Measurements from ENCODE around the gene KIRREL2. TPM values are rescaled to one million over a fixed set of nuclear protein-coding genes. Genes with fewer than 3 reads are reported as not detected.
"Not testable (repeated sequence)": the region's sequence is repeated elsewhere in the genome, so short reads cannot be mapped to it uniquely, and the experiment has no call there.

The KIRREL2 gene
- total RNA-seq, 1 donor from 2014 or later, result not detected

DNA sequence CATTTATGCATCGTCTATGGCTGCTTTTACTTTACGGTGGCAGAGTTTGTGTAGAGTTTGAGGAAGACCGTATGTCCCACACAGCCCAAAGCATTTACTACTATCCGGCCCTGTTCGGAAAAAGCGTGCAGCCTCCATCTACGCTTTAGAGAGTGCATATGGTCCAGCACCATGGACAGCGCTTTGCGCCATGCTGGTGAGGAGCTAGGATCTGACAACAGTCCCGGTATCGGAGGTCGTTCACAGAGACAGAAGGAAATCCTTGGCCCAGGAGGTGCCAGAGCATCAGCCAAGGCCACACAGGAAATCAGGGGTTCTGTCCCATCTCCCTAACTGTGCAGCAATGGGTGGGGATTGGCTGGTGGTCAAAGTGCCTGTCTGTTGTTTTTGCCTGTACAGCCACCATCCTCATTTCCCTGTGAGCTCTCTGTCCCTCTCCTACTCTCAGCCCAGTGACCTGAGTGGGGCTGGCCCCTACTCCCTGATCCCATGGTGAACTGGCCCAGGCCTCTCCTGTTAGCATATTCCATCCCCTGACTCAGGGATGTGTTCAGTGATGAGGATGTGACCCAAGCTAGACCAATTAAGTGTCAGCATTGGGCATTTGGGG lies 27.9 kb upstream of the KIRREL2 start:
- H3K4me3 ChIP-seq, result no peak overlapping the region
- intact Hi-C loops (cut with DNase I), result no loop called here
- no peaks in the 10 kb centered on the region for H3K9me3 ChIP-seq
- no peak overlapping the region for H3K27ac ChIP-seq
- no peak for TF ChIP-seq POLR2AphosphoS5 (IDR thresholded peaks at IDR 0.05; ENCODE audit: insufficient read depth in 1 of 2, low read depth in 1 of 2)
- TF ChIP-seq POLR2A (IDR thresholded peaks at IDR 0.05), result no peak
- TF ChIP-seq, protein P1, sequence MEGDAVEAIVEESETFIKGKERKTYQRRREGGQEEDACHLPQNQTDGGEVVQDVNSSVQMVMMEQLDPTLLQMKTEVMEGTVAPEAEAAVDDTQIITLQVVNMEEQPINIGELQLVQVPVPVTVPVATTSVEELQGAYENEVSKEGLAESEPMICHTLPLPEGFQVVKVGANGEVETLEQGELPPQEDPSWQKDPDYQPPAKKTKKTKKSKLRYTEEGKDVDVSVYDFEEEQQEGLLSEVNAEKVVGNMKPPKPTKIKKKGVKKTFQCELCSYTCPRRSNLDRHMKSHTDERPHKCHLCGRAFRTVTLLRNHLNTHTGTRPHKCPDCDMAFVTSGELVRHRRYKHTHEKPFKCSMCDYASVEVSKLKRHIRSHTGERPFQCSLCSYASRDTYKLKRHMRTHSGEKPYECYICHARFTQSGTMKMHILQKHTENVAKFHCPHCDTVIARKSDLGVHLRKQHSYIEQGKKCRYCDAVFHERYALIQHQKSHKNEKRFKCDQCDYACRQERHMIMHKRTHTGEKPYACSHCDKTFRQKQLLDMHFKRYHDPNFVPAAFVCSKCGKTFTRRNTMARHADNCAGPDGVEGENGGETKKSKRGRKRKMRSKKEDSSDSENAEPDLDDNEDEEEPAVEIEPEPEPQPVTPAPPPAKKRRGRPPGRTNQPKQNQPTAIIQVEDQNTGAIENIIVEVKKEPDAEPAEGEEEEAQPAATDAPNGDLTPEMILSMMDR (IDR thresholded peaks at IDR 0.05), result no peak
- no peak for DNase-seq (ENCODE audit: extremely low spot score in 2 of 2)
- H3K27me3 ChIP-seq, result no peaks in the 10 kb centered on the region
- H3K36me3 ChIP-seq, result no peaks in the 10 kb centered on the region
- H3K4me1 ChIP-seq, result no peaks in the 10 kb centered on the region

DNA sequence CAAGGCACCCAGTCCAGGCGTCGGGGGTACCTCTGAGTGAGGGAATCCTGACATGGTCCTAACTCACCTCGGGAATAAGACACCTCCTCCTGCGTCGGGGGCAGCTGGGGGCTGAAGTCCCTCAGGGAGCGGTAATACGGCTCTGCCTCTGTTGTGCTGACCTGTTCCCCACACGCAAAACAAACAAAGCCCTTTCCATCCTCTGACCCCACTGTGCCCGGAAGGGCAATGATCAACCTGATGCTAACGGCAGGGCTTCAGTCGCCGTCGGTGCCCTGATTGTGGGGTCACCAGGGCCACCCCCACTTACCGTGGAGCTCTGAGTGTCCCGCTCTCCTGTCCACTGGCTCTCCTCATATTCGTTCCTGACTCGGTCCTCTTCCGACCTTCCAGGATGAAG lies 25.7 kb upstream of the KIRREL2 start:
- no peak overlapping the region for H3K4me3 ChIP-seq
- TF ChIP-seq, protein P1 (IDR thresholded peaks at IDR 0.05), result no peak
- no peak for TF ChIP-seq POLR2A (IDR thresholded peaks at IDR 0.05)
- TF ChIP-seq POLR2AphosphoS5 (IDR thresholded peaks at IDR 0.05; ENCODE audit: insufficient read depth in 1 of 2, low read depth in 1 of 2), result no peak
- intact Hi-C loops (cut with DNase I), result no loop called here
- no peaks in the 10 kb centered on the region for H3K9me3 ChIP-seq
- no peak overlapping the region for H3K27ac ChIP-seq
- H3K4me1 ChIP-seq, result no peaks in the 10 kb centered on the region
- no peak for DNase-seq (ENCODE audit: extremely low spot score in 2 of 2)
- H3K27me3 ChIP-seq, result no peaks in the 10 kb centered on the region
- H3K36me3 ChIP-seq, result no peaks in the 10 kb centered on the region

DNA sequence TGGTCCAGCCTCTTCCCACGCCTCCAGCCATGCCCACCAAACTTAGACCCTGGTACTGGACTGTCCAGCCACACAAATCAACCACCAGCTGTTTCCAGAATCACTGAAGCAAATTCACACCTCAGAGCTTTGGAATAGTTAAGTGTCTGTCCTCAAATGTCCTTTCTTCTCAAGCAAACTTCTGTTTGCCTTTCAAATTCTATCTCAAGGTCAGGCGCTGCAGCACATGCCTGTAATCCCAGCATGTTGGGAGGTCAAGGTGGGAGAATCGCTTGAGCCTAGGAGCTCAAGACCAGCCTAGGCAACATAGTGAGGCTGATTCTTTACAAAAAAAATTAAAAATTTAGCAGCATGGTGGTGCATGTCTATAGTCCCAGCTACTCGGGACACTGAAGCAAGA lies 24.7 kb upstream of the KIRREL2 start:
- Histone ChIP-seq H3K9me3 (no peaks in the 10 kb centered on the region), H3K27ac (no peak overlapping the region), H3K4me1 (no peaks in the 10 kb centered on the region), H3K4me3 (no peak overlapping the region), H3K27me3 (no peaks in the 10 kb centered on the region), H3K36me3 (no peaks in the 10 kb centered on the region)
- TF ChIP-seq, protein P1 (IDR thresholded peaks at IDR 0.05), result no peak
- TF ChIP-seq POLR2A (IDR thresholded peaks at IDR 0.05) (no peak), POLR2AphosphoS5 (IDR thresholded peaks at IDR 0.05; ENCODE audit: insufficient read depth in 1 of 2, low read depth in 1 of 2) (no peak)
- DNase-seq (ENCODE audit: extremely low spot score in 2 of 2), result no peak
- intact Hi-C loops (cut with DNase I), result no loop called here

DNA sequence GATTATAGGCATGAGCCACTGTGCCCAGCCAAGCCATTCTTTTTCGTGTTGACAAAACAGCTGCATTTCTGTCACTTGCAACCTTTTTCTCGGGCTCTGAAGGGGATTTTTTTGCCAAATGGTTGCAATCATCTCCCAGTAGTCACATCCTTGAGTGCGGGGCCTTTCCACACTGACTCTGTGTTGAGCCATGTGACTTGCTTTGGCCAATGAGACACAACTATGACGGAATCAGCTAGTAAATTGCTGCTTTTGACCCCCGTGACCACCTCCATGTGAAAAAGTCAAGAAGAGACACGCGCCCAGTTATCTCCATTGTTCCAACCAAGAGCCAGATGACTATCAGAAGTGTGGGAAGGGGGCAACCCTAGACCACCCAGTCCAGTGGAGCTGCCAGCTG lies 22.7 kb upstream of the KIRREL2 start:
- Histone ChIP-seq H3K27ac (no peak overlapping the region), H3K4me3 (no peak overlapping the region), H3K27me3 (no peaks in the 10 kb centered on the region), H3K36me3 (no peaks in the 10 kb centered on the region), H3K9me3 (no peaks in the 10 kb centered on the region), H3K4me1 (no peaks in the 10 kb centered on the region)
- intact Hi-C loops (cut with DNase I), result no loop called here
- no peak for DNase-seq (ENCODE audit: extremely low spot score in 2 of 2)
- no peak for TF ChIP-seq POLR2AphosphoS5 (IDR thresholded peaks at IDR 0.05; ENCODE audit: insufficient read depth in 1 of 2, low read depth in 1 of 2)
- TF ChIP-seq, protein P1 (IDR thresholded peaks at IDR 0.05), result no peak
- no peak for TF ChIP-seq POLR2A (IDR thresholded peaks at IDR 0.05)

DNA sequence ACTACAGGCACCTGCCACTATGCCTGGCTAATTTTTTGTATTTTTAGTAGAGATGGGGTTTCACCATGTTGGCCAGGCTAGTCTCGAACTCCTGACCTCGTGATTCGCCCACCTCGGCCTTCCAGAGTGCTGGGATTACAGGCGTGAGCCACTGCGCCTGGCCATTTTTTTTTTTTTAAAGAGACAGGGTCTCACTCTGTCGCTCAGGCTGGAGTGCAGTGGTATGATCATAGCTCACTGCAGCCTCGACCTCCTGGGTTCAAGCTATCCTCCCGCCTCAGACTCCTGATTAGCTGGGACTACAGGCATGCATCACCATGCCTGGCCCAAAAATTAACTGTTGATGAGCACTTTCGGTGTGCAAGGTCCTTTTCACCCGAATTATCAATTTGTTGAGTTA lies 20.6 kb upstream of the KIRREL2 start:
- H3K4me1 ChIP-seq; DNase-seq (ENCODE audit: extremely low spot score in 2 of 2); H3K27ac ChIP-seq; H3K4me3 ChIP-seq; H3K36me3 ChIP-seq; H3K27me3 ChIP-seq; intact Hi-C loops (cut with DNase I); H3K9me3 ChIP-seq: not testable (repeated sequence)

All from vagina (tissue), 2 donors.